IMR-90 (cell line): ENCODE data around the gene PCCA. TPM values are rescaled to one million over a fixed set of nuclear protein-coding genes. Genes with fewer than 3 reads are reported as not detected.

Experiments used
- ATAC-seq: fragments of 200-7000 bp; cut with Tn5 transposase; 2 replicates; pipeline ENCODE4 v1.9.1; 2020; ENCODE audit warnings: low read depth, mild to moderate bottlenecking, moderate library complexity
- BruUV-seq: library from RNA; stranded (reverse); fragments of 400-500 nt; replicated peaks from 2 replicates; lab custom pipeline; 2021; lab: Mats Ljungman, UMichigan
- CTCF ChIA-PET: fragments of 300-600 bp; formaldehyde crosslinking; extraction: SDS; loops from one replicate; lab custom pipeline; 2021; ENCODE audit warnings: antibody characterized with exemption; lab: Yijun Ruan, JAX
- POLR2A ChIA-PET: fragments of 300-600 bp; sonication (Branson Sonifier 250); formaldehyde crosslinking; loops from one replicate; lab custom pipeline; 2022; ENCODE audit warnings: antibody characterized with exemption; ENCODE audit not compliant: unreplicated experiment; lab: Charles Lee
- DNase-seq: peaks from one replicate; pipeline ENCODE4 v3.0.0; 2013
- H2AFZ ChIP-seq: replicated peaks from 2 replicates; pipeline ENCODE3; 2013; ENCODE audit warnings: low read length, mild to moderate bottlenecking; ENCODE audit not compliant: poor library complexity
- H2AK5ac ChIP-seq: 2 replicates; pipeline ENCODE4 v1.6.1; 2013; ENCODE audit warnings: low read depth, low read length, inconsistent platforms
- H2AK9ac ChIP-seq: replicated peaks from 2 replicates; pipeline ENCODE3; 2013; ENCODE audit warnings: mild to moderate bottlenecking, low read depth, low read length, moderate library complexity; ENCODE audit not compliant: poor library complexity
- H2BK120ac ChIP-seq: 2 replicates; pipeline ENCODE4 v1.6.1; 2013; ENCODE audit warnings: low read depth, low read length, inconsistent platforms
- H2BK15ac ChIP-seq: 3 replicates; pipeline ENCODE4 v1.6.1; 2013; ENCODE audit warnings: low read depth, low read length, inconsistent platforms
- H2BK20ac ChIP-seq: 2 replicates; pipeline ENCODE4 v1.6.1; 2013; ENCODE audit warnings: low read depth, mild to moderate bottlenecking, inconsistent platforms, low read length, moderate library complexity
- H2BK5ac ChIP-seq: 2 replicates; pipeline ENCODE4 v1.6.1; 2013; ENCODE audit warnings: mild to moderate bottlenecking, low read depth, low read length, inconsistent platforms; ENCODE audit not compliant: poor library complexity, severe bottlenecking
- H3K14ac ChIP-seq: replicated peaks from 2 replicates; pipeline ENCODE4 v1.6.1; 2013; ENCODE audit warnings: low read depth, low read length, inconsistent platforms
- H3K18ac ChIP-seq: 2 replicates; pipeline ENCODE4 v1.6.1; 2013; ENCODE audit warnings: low read depth, low read length, control low read depth
- H3K23ac ChIP-seq: 2 replicates; pipeline ENCODE4 v1.6.1; 2013; ENCODE audit warnings: low read depth, low read length, inconsistent platforms
- H3K27ac ChIP-seq: 2 replicates; pipeline ENCODE4 v1.5.1; 2013; ENCODE audit warnings: mild to moderate bottlenecking, control low read depth, low read length; ENCODE audit not compliant: insufficient read depth
- H3K27me3 ChIP-seq: 2 replicates; pipeline ENCODE4 v1.6.1; 2013; ENCODE audit warnings: low read length; ENCODE audit not compliant: control insufficient read depth, insufficient read depth
- H3K36me3 ChIP-seq: 2 replicates; pipeline ENCODE4 v1.6.1; 2013; ENCODE audit warnings: low read length, mixed read lengths; ENCODE audit not compliant: control insufficient read depth, insufficient read depth
- H3K4ac ChIP-seq: 2 replicates; pipeline ENCODE4 v1.6.1; 2013; ENCODE audit warnings: low read depth, low read length, inconsistent platforms
- H3K4me1 ChIP-seq: 2 replicates; pipeline ENCODE4 v1.6.1; 2013; ENCODE audit warnings: low read length, mixed read lengths; ENCODE audit not compliant: control insufficient read depth, insufficient read depth
- H3K4me2 ChIP-seq: 2 replicates; pipeline ENCODE4 v1.6.1; 2013; ENCODE audit warnings: low read depth, mild to moderate bottlenecking, control low read depth, low read length, moderate library complexity
- H3K4me3 ChIP-seq: 2 replicates; pipeline ENCODE4 v1.5.1; 2013; ENCODE audit warnings: low read depth, mild to moderate bottlenecking, control low read depth, low read length, moderate library complexity; ENCODE audit not compliant: insufficient read depth
- H3K56ac ChIP-seq: 2 replicates; pipeline ENCODE4 v1.6.1; 2013; ENCODE audit warnings: low read length, inconsistent platforms; ENCODE audit not compliant: insufficient read depth; ENCODE audit errors: extremely low read depth
- H3K79me1 ChIP-seq, 2 experiments: 2 replicates each; pipeline ENCODE4 v1.6.1; 2013; ENCODE audit warnings: low read length in 2 of 2, inconsistent platforms in 1 of 2, low read depth in 1 of 2
- H3K9ac ChIP-seq: 2 replicates; pipeline ENCODE4 v1.6.1; 2013; ENCODE audit warnings: low read depth, low read length, control low read depth
- H3K9me1 ChIP-seq: 2 replicates; pipeline ENCODE4 v1.6.1; 2013; ENCODE audit warnings: low read length, inconsistent platforms; ENCODE audit not compliant: insufficient read depth
- H3K9me3 ChIP-seq: 2 replicates; pipeline ENCODE4 v1.6.1; 2013; ENCODE audit warnings: low read length; ENCODE audit not compliant: control insufficient read depth, insufficient read depth
- H4K20me1 ChIP-seq: 2 replicates; pipeline ENCODE4 v1.6.1; 2013; ENCODE audit warnings: low read length, inconsistent platforms; ENCODE audit not compliant: insufficient read depth
- H4K5ac ChIP-seq: 2 replicates; pipeline ENCODE4 v1.6.1; 2013; ENCODE audit warnings: mild to moderate bottlenecking, low read depth, low read length, control low read depth
- H4K8ac ChIP-seq, 2 experiments: 2 replicates each; pipeline ENCODE4 v1.6.1; 2013; ENCODE audit warnings: low read depth in 2 of 2, low read length in 2 of 2, control low read depth in 1 of 2, inconsistent platforms in 1 of 2
- H4K91ac ChIP-seq: 2 replicates; pipeline ENCODE4 v1.6.1; 2013; ENCODE audit warnings: low read depth, low read length, inconsistent platforms; ENCODE audit not compliant: insufficient read depth
- BHLHE40 ChIP-seq: fragments of 150-350 bp; IDR thresholded peaks from 2 replicates; pipeline ENCODE4 v1.6.1; 2016; ENCODE audit warnings: mild to moderate bottlenecking, low read depth, low read length
- CEBPB ChIP-seq: IDR thresholded peaks from 2 replicates; pipeline ENCODE4 v1.6.1; 2012; ENCODE audit warnings: low read depth, low read length, improper control_type of control experiment
- CHD1 ChIP-seq: IDR thresholded peaks from 2 replicates; pipeline ENCODE4 v1.6.1; 2012; ENCODE audit warnings: low read depth, low read length, improper control_type of control experiment
- CTCF ChIP-seq: conservative IDR thresholded peaks from 2 replicates; pipeline ENCODE4 v1.5.1; 2012; ENCODE audit warnings: mild to moderate bottlenecking, low read depth, low read length, improper control_type of control experiment
- FOS ChIP-seq: fragments of 150-350 bp; IDR thresholded peaks from 2 replicates; pipeline ENCODE4 v1.6.1; 2016; ENCODE audit warnings: low read depth, low read length
- MAFK ChIP-seq: IDR thresholded peaks from 2 replicates; pipeline ENCODE4 v1.6.1; 2012; ENCODE audit warnings: low read depth, low read length, improper control_type of control experiment
- MAZ ChIP-seq: IDR thresholded peaks from 2 replicates; pipeline ENCODE4 v1.6.1; 2012; ENCODE audit warnings: low read depth, mild to moderate bottlenecking, low read length, improper control_type of control experiment, moderate library complexity, borderline replicate concordance
- MXI1 ChIP-seq: IDR thresholded peaks from 2 replicates; pipeline ENCODE4 v1.6.1; 2012; ENCODE audit warnings: low read depth, mild to moderate bottlenecking, low read length, moderate library complexity, borderline replicate concordance
- NFE2L2 ChIP-seq: fragments of 150-350 bp; IDR thresholded peaks from 2 replicates; pipeline ENCODE4 v1.6.1; 2016; ENCODE audit warnings: low read depth, mild to moderate bottlenecking, low read length
- POLR2A ChIP-seq: IDR thresholded peaks from 2 replicates; pipeline ENCODE4 v1.6.1; 2012; ENCODE audit warnings: mild to moderate bottlenecking, low read depth, low read length
- RAD21 ChIP-seq: IDR thresholded peaks from 2 replicates; pipeline ENCODE4 v1.6.1; 2012; ENCODE audit warnings: low read length, improper control_type of control experiment
- RCOR1 ChIP-seq: IDR thresholded peaks from 2 replicates; pipeline ENCODE4 v1.6.1; 2012; ENCODE audit warnings: mild to moderate bottlenecking, low read length, improper control_type of control experiment; ENCODE audit not compliant: insufficient replicate concordance
- RFX5 ChIP-seq: IDR thresholded peaks from 2 replicates; pipeline ENCODE4 v1.8.0; 2012; ENCODE audit warnings: low read depth, mild to moderate bottlenecking, low read length, moderate library complexity
- SMC3 ChIP-seq: fragments of 150-350 bp; IDR thresholded peaks from 2 replicates; pipeline ENCODE4 v1.6.1; 2016; ENCODE audit warnings: low read depth, mild to moderate bottlenecking, antibody characterized with exemption, low read length, moderate library complexity
- USF2 ChIP-seq: fragments of 150-350 bp; IDR thresholded peaks from 2 replicates; pipeline ENCODE4 v1.6.1; 2017; ENCODE audit warnings: mild to moderate bottlenecking, antibody characterized with exemption, low read length, low read depth
- WGBS, 2 experiments: methylation state at CpG; one replicate each; pipeline versions ENCODE4 v1.1.5 to v1.1.7; 2013; ENCODE audit warnings: missing lambda C conversion rate in 2 of 2; ENCODE audit not compliant: insufficient read length in 1 of 2; ENCODE audit errors: extremely low coverage in 2 of 2; 5-methylcytosine and 5-hydroxymethylcytosine counted together
- dilution Hi-C: fragments of 300-500 bp; cut with HindIII; formaldehyde crosslinking; loops from one replicate; pipeline ENCODE4 v1.14.3; 2018; ENCODE audit warnings: low sequenced_read_pairs; ENCODE audit not compliant: unreplicated experiment
- in situ Hi-C: fragments of 300-500 bp; cut with MboI; formaldehyde crosslinking; loops from 3 replicates; pipeline ENCODE4 v1.14.3; 2019; ENCODE audit warnings: low sequenced_read_pairs, inconsistent platforms, mixed read lengths
- intact Hi-C: fragments of 100-400 bp; cut with micrococcal nuclease; formaldehyde crosslinking; loops from 2 replicates; pipeline ENCODE4 v1.10.0; 2022
- polyA plus RNA-seq, 3 experiments: library from polyadenylated mRNA; depleted of rRNA; stranded (reverse); fragments of >200 nt; gene quantifications; 2 replicates each; pipeline ENCODE4 v1.2.3, GENCODE V29; 2012; ENCODE audit warnings: low replicate concordance in 1 of 3
- total RNA-seq: library from RNA; depleted of rRNA; stranded (reverse); fragments of >200 nt; gene quantifications from 2 replicates; pipeline ENCODE4 v1.2.3, GENCODE V29; 2012
- TF ChIP-seq, protein P1 (sequence below): fragments of 150-350 bp; IDR thresholded peaks from 2 replicates; pipeline ENCODE4 v1.6.1; 2016; ENCODE audit warnings: low read depth, mild to moderate bottlenecking, low read length, moderate library complexity, borderline replicate concordance

PCCA gene
- total and polyA plus RNA-seq, 2 of the 4 experiments (the other 2 are of a cell fraction) = 7.6 to 24.0 TPM

GRCh38 chr13:100063333-100063732 is 25.6 kb upstream of the PCCA start:
- dilution Hi-C loops = no loop called here
- Histone ChIP-seq H3K18ac (no peak overlapping the region), H2BK20ac (no peak overlapping the region), H2BK5ac (no peak overlapping the region), H3K56ac (no peak overlapping the region), H4K8ac (no peak overlapping the region), H2BK15ac (no peak overlapping the region), H3K9me1 (no peaks in the 10 kb centered on the region), H3K27me3 (no peaks in the 10 kb centered on the region; the same call in 1 of the 2 replicates), H2AFZ (no peak overlapping the region), H2AK5ac (no peak overlapping the region), H3K4me3 (no peak overlapping the region), H4K5ac (no peak overlapping the region), H3K79me1 (no peaks in the 10 kb centered on the region), H3K27ac (no peak overlapping the region), H3K9ac (no peak overlapping the region), H3K4me2 (peak overlapping the region; percentile 37), H4K20me1 (no peaks in the 10 kb centered on the region), H3K14ac (no peak overlapping the region), H4K91ac (no peak overlapping the region), H3K23ac (no peak overlapping the region), H3K4me1 (peaks cover 3% of the 10 kb centered on the region; the same call in 1 of the 2 replicates), H3K4ac (no peak overlapping the region), H3K36me3 (no peaks in the 10 kb centered on the region), H2BK120ac (no peak overlapping the region), H3K9me3 (no peaks in the 10 kb centered on the region; the same call in 1 of the 2 replicates), H2AK9ac (no peak overlapping the region)
- no peak for TF ChIP-seq MAFK
- TF ChIP-seq USF2 = no peak
- TF ChIP-seq FOS = no peak
- no peak for TF ChIP-seq RAD21
- no peak for TF ChIP-seq CTCF
- TF ChIP-seq NFE2L2 = no peak
- TF ChIP-seq, protein P1, sequence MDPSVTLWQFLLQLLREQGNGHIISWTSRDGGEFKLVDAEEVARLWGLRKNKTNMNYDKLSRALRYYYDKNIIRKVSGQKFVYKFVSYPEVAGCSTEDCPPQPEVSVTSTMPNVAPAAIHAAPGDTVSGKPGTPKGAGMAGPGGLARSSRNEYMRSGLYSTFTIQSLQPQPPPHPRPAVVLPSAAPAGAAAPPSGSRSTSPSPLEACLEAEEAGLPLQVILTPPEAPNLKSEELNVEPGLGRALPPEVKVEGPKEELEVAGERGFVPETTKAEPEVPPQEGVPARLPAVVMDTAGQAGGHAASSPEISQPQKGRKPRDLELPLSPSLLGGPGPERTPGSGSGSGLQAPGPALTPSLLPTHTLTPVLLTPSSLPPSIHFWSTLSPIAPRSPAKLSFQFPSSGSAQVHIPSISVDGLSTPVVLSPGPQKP = no peak
- no peak for TF ChIP-seq CEBPB
- no peak for TF ChIP-seq MXI1
- TF ChIP-seq RCOR1 = no peak
- TF ChIP-seq BHLHE40 = no peak
- TF ChIP-seq POLR2A = no peak
- TF ChIP-seq SMC3 = no peak
- TF ChIP-seq RFX5 = no peak
- no peak for TF ChIP-seq CHD1
- no peak for TF ChIP-seq MAZ
- ChIA-PET POLR2A (no interaction called here), CTCF (no interaction called here)
- ATAC-seq (peak; percentile 57), DNase-seq (peak; percentile 44)
- intact Hi-C loops = no loop called here
- in situ Hi-C loops = no loop called here
- no CpG with 5 or more reads among the region's 6 CpGs for WGBS, 2 experiments
- BruUV-seq = no TSS peak
